ENCODE measurements around the gene NME2. TPM values are rescaled to one million over a fixed set of nuclear protein-coding genes. Genes with fewer than 3 reads are reported as not detected.

Gene NME2
- total RNA-seq, 1 donor from 2014 or later = 381 TPM

GRCh38 chr17:51132964-51133319 is 33.3 kb upstream of the NME2 start:
- no peaks in the 10 kb centered on the region for H3K4me1 Mint-ChIP-seq
- no peaks in the 10 kb centered on the region for H3K36me3 Mint-ChIP-seq
- DNase-seq (ENCODE audit: low spot score in 2 of 2, unreplicated experiment in 2 of 2) = no peak
- no peaks in the 10 kb centered on the region for H3K27me3 Mint-ChIP-seq (ENCODE audit: low read depth)
- H3K27ac Mint-ChIP-seq = no peak overlapping the region
- H3K4me3 Mint-ChIP-seq = no peak overlapping the region
- no peak for TF ChIP-seq CTCF (IDR thresholded peaks at IDR 0.05; ENCODE audit: unreplicated experiment)
- H3K9me3 Mint-ChIP-seq = peaks cover 3% of the 10 kb centered on the region

GRCh38 chr17:51133365-51133764 is 32.8 kb upstream of the NME2 start:
- H3K9me3 Mint-ChIP-seq = peaks cover 3% of the 10 kb centered on the region
- H3K27me3 Mint-ChIP-seq (ENCODE audit: low read depth) = no peaks in the 10 kb centered on the region
- no peak overlapping the region for H3K27ac Mint-ChIP-seq
- no peak overlapping the region for H3K4me3 Mint-ChIP-seq
- H3K36me3 Mint-ChIP-seq = no peaks in the 10 kb centered on the region
- TF ChIP-seq CTCF (IDR thresholded peaks at IDR 0.05; ENCODE audit: unreplicated experiment) = no peak
- no peaks in the 10 kb centered on the region for H3K4me1 Mint-ChIP-seq
- DNase-seq (ENCODE audit: low spot score in 2 of 2, unreplicated experiment in 2 of 2) = no peak

GRCh38 chr17:51135956-51136355 is 30.3 kb upstream of the NME2 start:
- Mint-ChIP-seq H3K4me3 (no peak overlapping the region), H3K27ac (no peak overlapping the region), H3K27me3 (ENCODE audit: low read depth) (no peaks in the 10 kb centered on the region)

GRCh38 chr17:51142597-51142996 is 23.6 kb upstream of the NME2 start:
- no peaks in the 10 kb centered on the region for H3K36me3 Mint-ChIP-seq
- no peak for TF ChIP-seq CTCF (IDR thresholded peaks at IDR 0.05; ENCODE audit: unreplicated experiment)
- peaks cover 8% of the 10 kb centered on the region for H3K4me1 Mint-ChIP-seq
- no peak for DNase-seq (ENCODE audit: low spot score in 2 of 2, unreplicated experiment in 2 of 2)
- H3K9me3 Mint-ChIP-seq = no peaks in the 10 kb centered on the region
- H3K27ac Mint-ChIP-seq = no peak overlapping the region
- no peak overlapping the region for H3K4me3 Mint-ChIP-seq
- H3K27me3 Mint-ChIP-seq (ENCODE audit: low read depth) = no peaks in the 10 kb centered on the region

More at GRCh38 chr17:51135956-51136355, 30.3 kb upstream of the NME2 start:
- Mint-ChIP-seq H3K36me3 (no peaks in the 10 kb centered on the region), H3K9me3 (peaks cover 3% of the 10 kb centered on the region), H3K4me1 (no peaks in the 10 kb centered on the region)
- TF ChIP-seq CTCF (IDR thresholded peaks at IDR 0.05; ENCODE audit: unreplicated experiment) = no peak
- DNase-seq (ENCODE audit: low spot score in 2 of 2, unreplicated experiment in 2 of 2) = no peak

GRCh38 chr17:51144266-51145022 is 21.8 kb upstream of the NME2 start:
- H3K27ac Mint-ChIP-seq = peak overlapping the region; percentile 39
- DNase-seq (ENCODE audit: low spot score in 2 of 2, unreplicated experiment in 2 of 2) = no peak
- no peak for TF ChIP-seq CTCF (IDR thresholded peaks at IDR 0.05; ENCODE audit: unreplicated experiment)
- H3K27me3 Mint-ChIP-seq (ENCODE audit: low read depth) = no peaks in the 10 kb centered on the region
- no peak overlapping the region for H3K4me3 Mint-ChIP-seq
- no peaks in the 10 kb centered on the region for H3K36me3 Mint-ChIP-seq
- peaks cover 8% of the 10 kb centered on the region for H3K4me1 Mint-ChIP-seq
- H3K9me3 Mint-ChIP-seq = no peaks in the 10 kb centered on the region
